Pancreas (tissue), 10 donors: ENCODE results near the gene VSIG10L2. TPM values are rescaled to one million over a fixed set of nuclear protein-coding genes. Genes with fewer than 3 reads are reported as not detected.

Source experiments
- ATAC-seq, 4 donors: fragments of 200-7000 bp; cut with Tn5 transposase; one replicate each; pipeline versions ENCODE4 v1.8.0 to v1.9.1; 2020; ENCODE audit warnings: mild to moderate bottlenecking in 4 of 4, moderate library complexity in 4 of 4
- DNase-seq, 6 donors: peaks; one replicate each; pipeline ENCODE4 v3.0.0-alpha.2; 2020
- FAIRE-seq: peaks from 2 replicates; lab custom pipeline; 2012; peaks lifted over from hg19 to GRCh38; lab: Jason Lieb, UNC
- H3K27ac ChIP-seq, 4 donors: fragments of 200-600 bp; sonication (generic); 1 replicate in 3 of 4; 2 replicates in 1 of 4; pipeline versions ENCODE4 v1.5.0 to v1.8.0; 2020
- H3K27me3 ChIP-seq, 4 donors: fragments of 200-600 bp; one replicate each; pipeline ENCODE4 v1.8.0; 2021
- H3K36me3 ChIP-seq, 3 donors: fragments of 200-600 bp; sonication (generic) in 1 of 3; one replicate each; pipeline versions ENCODE4 v1.5.0 to v1.8.0; 2020 to 2021
- H3K4me1 ChIP-seq, 3 donors: fragments of 200-600 bp; one replicate each; pipeline ENCODE4 v1.8.0; 2021
- H3K4me3 ChIP-seq, 4 donors: fragments of 200-600 bp; sonication (generic) in 2 of 4; one replicate each; pipeline versions ENCODE4 v1.5.0 to v1.8.0; 2020 to 2021
- H3K9me3 ChIP-seq, 4 donors: fragments of 200-600 bp; one replicate each; pipeline ENCODE4 v1.8.0; 2021
- CTCF ChIP-seq, 4 donors: fragments of 200-600 bp; sonication (generic) in 3 of 4; IDR thresholded peaks; one replicate each; pipeline versions ENCODE4 v1.5.0 to v1.8.0; 2021; ENCODE audit warnings: antibody characterized with exemption in 4 of 4
- WGBS, 2 donors: extraction: QIAGEN DNeasy Blood & Tissue Kit; methylation state at CpG; one replicate each; pipeline ENCODE4 v1.1.7; 2013; 5-methylcytosine and 5-hydroxymethylcytosine counted together
- intact Hi-C, 3 donors: fragments of 100-400 bp; cut with DNase I; formaldehyde crosslinking; loops; one replicate each; pipeline versions ENCODE4 v1.11.1 to v1.14.2; 2022
- polyA plus RNA-seq, 2 donors: library from polyadenylated mRNA; stranded (reverse); fragments of 200-250 nt; gene quantifications; one replicate each; pipeline ENCODE4 v1.2.3, GENCODE V29; 2013
- total RNA-seq, 6 donors: library from RNA; stranded (reverse); fragmentation: NEBNext Ultra II Directional in 4 of 6; extraction: Animal tissue kit (Norgen Biotek cat#: 25700) in 4 of 6; gene quantifications; one replicate each; pipeline versions ENCODE4 v1.2.1 to v1.2.4, GENCODE V29; 2021 to 2023
- donor health status: healthy with polysubstance abuse.
- donor health status: DM: no; HTN: no; CAD: no; lungs with moderate emphysema.
- donor health status: DM: no; HTN: no; CAD: no.
- donor health status: control.
- donor health status: control.
- donor health status: Bipolar disorder and iron deficiency.
- donor health status: DM: yes; HTN: yes; CAD: no.
- donor health status: DM: no; HTN: no; CAD: no.
- donor health status: DM: no; HTN: no; CAD: no.
- donor health status: DM: yes; HTN: yes; CAD: no.

VSIG10L2 gene
- total and polyA plus RNA-seq, 8 donors = 0.14 to 0.52 (median 0.22) TPM; not detected in 4

DNA sequence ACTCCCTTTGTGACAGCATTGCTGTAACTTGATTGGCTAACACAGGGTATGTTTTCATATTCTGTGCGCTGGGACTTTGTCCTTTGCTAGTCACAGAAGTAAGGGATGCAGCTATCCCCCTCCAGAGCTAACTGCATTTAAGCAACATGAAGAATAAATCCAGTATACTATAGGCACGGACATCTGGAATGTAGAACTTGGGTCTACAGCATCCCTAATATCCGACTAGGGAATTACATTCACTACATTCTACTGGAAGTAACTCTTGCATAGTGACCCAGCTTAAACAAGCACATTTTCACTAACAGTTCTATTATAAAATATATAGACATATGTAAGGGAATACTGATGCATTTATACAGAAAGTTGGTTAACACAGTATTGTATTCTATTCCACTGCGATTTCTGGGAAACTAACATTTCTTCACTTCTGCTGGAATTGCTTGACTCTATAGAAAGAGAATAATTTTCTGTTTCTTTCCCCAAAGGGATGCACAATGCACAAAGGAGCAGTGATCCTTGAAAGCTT lies 13.1 kb downstream of the VSIG10L2 start:
- Histone ChIP-seq H3K4me1 (no peaks in the 10 kb centered on the region), H3K9me3 (no peaks in the 10 kb centered on the region), H3K27ac (no peak overlapping the region), H3K4me3 (no peak overlapping the region), H3K27me3 (no peaks in the 10 kb centered on the region), H3K36me3 (no peaks in the 10 kb centered on the region)
- ATAC-seq (no peak), DNase-seq (no peak), FAIRE-seq (no peak)
- no peak for TF ChIP-seq CTCF (IDR thresholded peaks at IDR 0.05)
- WGBS, 2 donors = 77 to 93% methylated on average over 4 of the region's 4 CpGs
- intact Hi-C loops = no loop called here

- Histone ChIP-seq H3K4me1 (no peaks in the 10 kb centered on the region), H3K4me3 (no peak overlapping the region), H3K36me3 (no peaks in the 10 kb centered on the region), H3K27ac (no peak overlapping the region), H3K27me3 (no peaks in the 10 kb centered on the region), H3K9me3 (no peaks in the 10 kb centered on the region)
- intact Hi-C loops = no loop called here
- no peak for FAIRE-seq
- TF ChIP-seq CTCF (IDR thresholded peaks at IDR 0.05) = no peak
- no peak for ATAC-seq
- WGBS, 2 donors = 90 to 96% methylated on average over 6 of the region's 6 CpGs
- no peak for DNase-seq
Observed at GRCh38 chr11:125959511-125959910, 13.7 kb downstream of the VSIG10L2 start.

DNA sequence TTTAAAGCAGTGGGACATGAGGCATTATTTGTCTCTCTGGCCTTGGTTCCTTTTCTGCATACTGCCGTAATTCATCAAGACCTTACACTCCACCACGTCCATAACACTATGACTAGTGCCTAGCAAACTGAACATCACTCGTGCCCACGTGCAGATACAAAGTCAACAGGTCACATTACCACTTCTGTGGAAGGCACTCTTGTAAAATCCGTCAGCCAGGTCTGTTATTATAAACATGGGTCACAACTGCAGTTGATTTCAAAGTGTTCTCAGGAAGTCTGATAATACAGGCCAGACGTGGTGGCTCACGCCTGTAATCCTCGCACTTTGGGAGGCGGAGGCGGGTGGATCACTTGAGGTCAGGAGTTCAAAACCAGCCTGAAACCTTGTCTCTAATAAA lies 14.1 kb downstream of the VSIG10L2 start:
- DNase-seq = no peak
- no peak for TF ChIP-seq CTCF (IDR thresholded peaks at IDR 0.05)
- no peak for ATAC-seq
- intact Hi-C loops = no loop called here
- Histone ChIP-seq H3K4me3 (no peak overlapping the region), H3K27me3 (no peaks in the 10 kb centered on the region), H3K36me3 (no peaks in the 10 kb centered on the region), H3K4me1 (no peaks in the 10 kb centered on the region), H3K27ac (no peak overlapping the region), H3K9me3 (no peaks in the 10 kb centered on the region)
- no peak for FAIRE-seq
- 85 to 90% methylated on average over 10 of the region's 10 CpGs for WGBS, 2 donors

- H3K9me3 ChIP-seq = no peaks in the 10 kb centered on the region
- H3K27ac ChIP-seq = no peak overlapping the region
- no peak for ATAC-seq
- H3K4me3 ChIP-seq = no peak overlapping the region
- no peaks in the 10 kb centered on the region for H3K4me1 ChIP-seq
- no peak for DNase-seq
- 73 to 76% methylated on average over 6 of the region's 6 CpGs for WGBS, 2 donors
- no peak for FAIRE-seq
- no peak for TF ChIP-seq CTCF (IDR thresholded peaks at IDR 0.05)
- intact Hi-C loops = no loop called here
- no peaks in the 10 kb centered on the region for H3K27me3 ChIP-seq
- no peaks in the 10 kb centered on the region for H3K36me3 ChIP-seq
Observed at GRCh38 chr11:125960771-125961170, 14.9 kb downstream of the VSIG10L2 start.

DNA sequence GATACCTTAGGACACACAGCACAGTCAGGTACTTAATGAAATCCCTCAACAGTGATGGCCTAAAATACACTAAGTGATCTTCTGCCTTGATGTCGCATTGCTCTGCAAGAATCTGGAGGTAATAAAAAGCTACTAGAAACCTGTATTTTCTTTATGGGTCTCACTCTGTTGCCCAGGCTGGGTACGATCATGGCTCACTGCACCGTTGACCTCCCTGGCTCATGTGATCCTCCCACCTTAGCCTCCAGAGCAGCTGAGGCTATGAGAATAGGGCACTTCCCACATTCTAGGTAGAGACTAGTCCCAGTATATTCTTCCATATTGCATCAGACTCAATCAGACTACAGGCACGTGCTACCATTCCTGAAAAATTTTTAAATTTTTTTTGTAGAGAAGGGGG lies 21.7 kb downstream of the VSIG10L2 start:
- H3K27me3 ChIP-seq = no peaks in the 10 kb centered on the region
- no peak for FAIRE-seq
- H3K4me3 ChIP-seq = no peak overlapping the region
- H3K4me1 ChIP-seq = no peaks in the 10 kb centered on the region
- H3K27ac ChIP-seq = no peak overlapping the region
- intact Hi-C loops = no loop called here
- H3K9me3 ChIP-seq = no peaks in the 10 kb centered on the region
- WGBS, 2 donors = 91 to 96% methylated on average over 4 of the region's 4 CpGs
- no peak for ATAC-seq
- DNase-seq = no peak
- no peak for TF ChIP-seq CTCF (IDR thresholded peaks at IDR 0.05)
- no peaks in the 10 kb centered on the region for H3K36me3 ChIP-seq
